GM19043 (cell line): ENCODE results near the gene CCBE1.

Experiments used
- ATAC-seq: cut with Tn5 transposase; IDR thresholded peaks from one replicate; pipeline ENCODE4 v1.9.1; 2021; ENCODE audit warnings: low read depth; ENCODE audit not compliant: unreplicated experiment

CCBE1 gene

GRCh38 chr18:59577386-59577655 is 119.9 kb downstream of the CCBE1 start:
- no peak for ATAC-seq

DNA sequence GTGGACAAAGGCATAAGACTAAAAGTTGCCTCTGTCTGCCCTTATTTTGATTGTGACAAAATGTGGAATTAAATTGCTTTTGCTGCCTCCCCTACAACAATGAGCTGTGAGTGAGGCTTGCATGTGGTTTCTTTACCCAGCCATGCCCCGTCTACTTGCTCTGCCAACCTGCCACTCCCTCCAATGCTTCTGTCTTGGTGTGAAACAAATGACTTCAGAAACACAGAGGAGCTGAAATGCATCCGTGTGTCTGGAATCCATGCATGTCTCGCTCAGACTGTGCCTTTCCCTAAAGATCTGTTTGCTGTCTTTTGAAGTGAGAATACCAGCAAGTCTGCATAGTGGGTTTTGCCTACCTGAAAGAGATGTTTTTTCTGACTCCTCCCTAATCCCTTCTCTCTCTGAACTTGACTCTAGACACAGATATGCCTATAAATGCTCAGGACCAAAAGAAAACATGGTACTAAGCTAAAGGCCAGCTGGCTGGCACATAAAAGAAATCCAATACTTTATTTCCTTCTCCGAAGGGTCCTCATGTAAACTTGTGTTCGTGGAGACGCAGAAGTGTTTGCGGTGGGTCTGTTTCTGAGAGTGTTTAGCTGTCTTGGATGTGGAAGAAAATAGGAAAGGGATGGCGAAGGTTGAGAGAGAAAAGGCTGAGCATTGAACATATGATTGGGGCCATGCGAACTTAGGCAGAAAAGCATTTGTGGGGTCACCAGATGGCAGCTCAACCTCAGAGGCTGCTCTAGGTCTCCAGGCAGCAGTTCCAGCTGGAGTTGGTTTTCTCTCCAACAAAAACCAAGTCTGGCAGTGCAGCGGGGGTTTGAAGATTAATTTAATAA is 120.5 kb downstream of the CCBE1 start:
- ATAC-seq, result no peak

GRCh38 chr18:59575995-59576394 is 121.2 kb downstream of the CCBE1 start:
- no peak for ATAC-seq

- no peak for ATAC-seq
Observed at GRCh38 chr18:59573962-59574361, 123.3 kb downstream of the CCBE1 start.

GRCh38 chr18:59571902-59572301 is 125.3 kb downstream of the CCBE1 start:
- no peak for ATAC-seq

- no peak for ATAC-seq
Observed at GRCh38 chr18:59570796-59571195, 126.4 kb downstream of the CCBE1 start.

- ATAC-seq, result no peak
Observed at GRCh38 chr18:59570101-59570775, 127.0 kb downstream of the CCBE1 start.

- no peak for ATAC-seq
Observed at GRCh38 chr18:59569390-59569791, 127.8 kb downstream of the CCBE1 start.

DNA sequence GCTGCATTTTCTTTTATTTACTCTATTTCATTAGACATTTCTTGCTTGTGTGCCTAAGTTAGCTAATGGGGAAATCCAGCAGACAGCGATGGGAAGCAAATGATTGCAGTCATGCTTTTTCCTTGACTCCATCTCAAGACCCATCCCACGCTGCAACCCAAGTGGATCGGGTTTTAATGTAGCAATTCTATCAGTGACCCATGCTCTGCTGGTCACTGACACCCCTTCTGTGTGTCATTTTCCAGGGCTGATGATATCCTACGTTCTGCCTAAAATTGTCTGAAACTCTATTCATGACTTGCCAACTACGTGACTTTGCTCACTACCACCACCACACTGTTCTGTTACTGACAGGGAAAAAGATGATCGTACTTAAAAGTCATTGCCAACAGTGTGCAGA is 129.8 kb downstream of the CCBE1 start:
- ATAC-seq, result no peak

DNA sequence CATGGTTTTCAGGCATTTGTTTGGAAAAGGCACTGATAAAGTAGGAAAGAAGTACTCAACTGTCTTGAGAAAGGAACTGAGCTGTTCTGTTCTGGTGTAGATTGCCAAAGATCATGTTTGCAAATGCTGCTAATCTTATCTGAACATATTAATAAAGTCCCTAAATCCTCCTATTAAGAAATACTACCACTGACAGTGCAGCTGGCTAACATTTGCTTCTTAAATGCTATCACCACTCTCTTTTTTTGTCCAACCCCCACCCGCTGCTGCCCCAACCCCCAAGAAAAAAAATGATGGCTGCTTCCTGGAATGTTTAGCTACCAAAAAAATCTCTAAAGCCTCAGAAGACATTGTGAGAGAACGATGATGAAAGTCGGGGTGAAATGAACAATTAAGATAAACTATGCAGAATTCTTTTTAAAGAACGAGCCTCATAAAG is 130.7 kb downstream of the CCBE1 start:
- ATAC-seq, result no peak

DNA sequence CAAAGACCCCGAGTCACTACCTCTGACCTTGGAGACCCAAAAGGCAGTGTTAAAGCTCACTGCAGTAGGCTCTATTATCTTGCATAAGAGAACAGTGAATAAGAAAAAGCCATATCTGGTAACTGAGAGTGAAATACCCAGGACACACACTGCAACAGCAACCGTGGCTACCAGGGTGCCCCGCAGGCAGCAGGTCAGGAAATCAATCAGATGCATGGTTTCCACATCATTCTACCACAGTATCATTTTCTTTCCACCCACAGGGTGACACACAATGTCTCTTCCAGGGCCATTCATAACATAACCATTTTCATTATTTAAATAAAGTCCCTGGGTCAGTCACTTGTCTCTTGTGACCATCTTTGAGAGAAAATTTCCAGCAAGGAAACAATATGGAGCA is 131.3 kb downstream of the CCBE1 start:
- ATAC-seq, result no peak

- no peak for ATAC-seq
Observed at GRCh38 chr18:59564561-59564960, 132.7 kb downstream of the CCBE1 start.

DNA sequence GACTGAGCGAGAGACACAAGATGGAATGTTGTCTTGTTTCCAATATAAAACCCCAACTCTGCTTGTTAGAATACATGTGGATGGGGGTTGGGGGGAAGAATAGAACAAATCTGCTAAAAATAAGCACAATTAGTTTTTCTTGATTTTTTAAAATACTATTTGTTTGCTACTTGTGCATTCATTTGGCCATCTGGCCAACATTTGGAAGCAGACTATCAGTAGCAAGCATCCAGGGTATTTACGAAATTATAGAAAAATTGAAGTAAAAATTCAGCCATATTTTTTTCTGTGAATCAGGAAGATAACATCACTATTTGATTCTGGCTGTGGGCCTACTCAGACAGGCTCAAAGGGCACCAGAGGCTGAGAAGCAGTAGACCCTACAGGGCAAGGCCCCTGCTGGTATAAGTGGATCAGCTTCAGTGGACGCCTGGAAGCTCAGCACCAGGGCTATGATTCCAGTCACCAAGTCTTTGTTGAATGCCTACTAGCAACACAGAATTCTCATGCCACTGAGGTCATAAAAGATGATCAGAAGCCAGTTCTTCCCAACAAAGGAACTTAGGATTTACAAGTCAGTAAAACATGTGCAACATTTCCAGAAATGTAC is 133.9 kb downstream of the CCBE1 start:
- ATAC-seq, result no peak

- no peak for ATAC-seq
Observed at GRCh38 chr18:59562751-59563150, 134.5 kb downstream of the CCBE1 start.

DNA sequence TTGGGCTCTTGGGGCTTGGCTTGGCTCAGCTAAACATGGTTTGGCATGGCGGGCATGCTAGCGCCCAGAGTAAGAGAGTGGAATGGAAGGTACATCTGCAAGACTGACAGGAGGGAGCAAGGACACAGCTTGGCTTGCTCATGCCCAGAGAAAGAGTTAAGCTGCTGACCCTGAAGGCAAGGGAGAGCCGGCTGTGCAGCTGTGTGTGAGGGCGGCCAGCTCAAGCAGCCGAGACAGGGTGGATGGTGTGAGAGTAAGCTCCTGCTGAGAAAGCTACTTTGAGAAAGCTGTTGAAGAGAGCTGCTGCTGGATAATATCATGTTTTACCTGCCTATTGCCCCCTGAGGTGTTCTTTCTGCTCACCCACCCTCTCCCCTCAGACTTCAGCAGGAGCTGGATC is 135.6 kb downstream of the CCBE1 start:
- ATAC-seq, result no peak

GRCh38 chr18:59560556-59560955 is 136.7 kb downstream of the CCBE1 start:
- ATAC-seq, result no peak

DNA sequence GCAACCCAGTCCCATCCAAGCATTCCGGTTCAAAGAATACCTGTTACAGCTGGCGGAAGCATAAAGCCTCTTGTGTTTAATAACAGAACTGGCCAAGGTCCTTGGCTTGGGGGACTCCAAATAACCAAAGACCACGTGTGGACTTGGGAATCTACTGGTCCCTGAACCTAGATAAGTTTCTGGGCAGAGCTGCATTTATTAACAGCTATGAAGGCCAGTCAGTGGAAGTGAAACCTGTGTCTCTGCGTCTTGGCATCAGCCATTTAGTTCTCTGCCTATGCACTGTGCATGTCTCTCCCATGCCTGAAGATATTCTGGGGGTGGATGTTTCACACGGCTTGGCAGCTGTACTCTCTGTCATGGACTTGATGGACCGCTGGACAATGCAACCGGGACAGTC is 137.7 kb downstream of the CCBE1 start:
- no peak for ATAC-seq

DNA sequence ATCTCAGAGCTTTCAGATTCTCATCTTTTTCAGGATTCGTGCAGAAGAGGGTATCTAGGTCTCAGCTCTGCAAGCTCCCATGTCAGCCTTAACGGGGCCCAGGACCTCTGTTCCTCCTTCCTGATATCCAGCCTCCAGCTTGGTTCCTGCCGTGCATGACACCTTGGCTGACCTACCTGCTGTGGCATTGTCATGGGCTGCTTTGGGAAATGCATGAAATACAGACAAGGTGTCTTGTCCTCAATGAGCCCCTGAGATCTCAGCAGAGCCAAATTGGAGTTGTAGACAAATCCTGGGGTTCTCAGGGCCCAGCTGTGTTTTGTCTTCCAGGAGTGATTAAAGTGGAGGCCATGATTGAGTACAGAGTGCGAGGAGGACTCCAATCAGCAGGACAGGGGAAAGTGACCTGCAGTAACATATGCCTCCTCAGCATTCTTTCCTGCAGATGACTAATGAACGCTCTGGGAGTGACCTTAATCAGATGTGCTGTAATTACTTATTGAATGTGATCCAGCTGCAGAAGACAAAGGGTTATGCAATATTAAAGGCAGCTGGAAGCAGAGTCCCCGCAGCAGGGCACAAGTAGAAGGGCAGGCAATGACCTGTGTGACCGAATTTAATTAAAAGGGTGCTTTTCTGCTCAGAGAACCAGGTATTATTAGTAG is 141.1 kb downstream of the CCBE1 start:
- ATAC-seq, result no peak

DNA sequence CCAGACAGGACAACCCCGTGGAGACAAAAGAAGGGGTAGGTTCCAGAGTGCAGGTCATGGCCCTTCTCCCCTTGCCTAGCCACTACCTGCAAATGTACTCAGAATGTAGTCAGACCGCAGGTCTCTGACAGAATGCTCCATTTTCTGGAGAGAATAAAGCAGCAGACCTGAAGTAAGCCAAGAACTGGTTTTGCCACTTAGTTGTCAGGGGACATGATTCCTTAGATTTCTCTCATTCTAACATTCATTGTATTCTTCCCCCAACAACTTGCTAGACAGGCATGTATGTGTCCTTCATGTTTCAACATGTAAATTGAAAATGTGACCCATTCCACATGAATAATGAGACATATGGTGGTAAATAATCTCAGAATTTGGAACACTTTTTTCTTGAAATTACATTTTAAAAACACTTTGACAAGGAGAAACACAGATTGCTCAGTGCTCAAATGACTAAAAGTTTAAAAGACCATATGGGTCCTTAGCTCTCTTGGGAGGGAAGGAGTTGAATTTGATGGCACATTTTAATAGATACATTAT is 142.4 kb downstream of the CCBE1 start:
- no peak for ATAC-seq

GRCh38 chr18:59553273-59553870 is 143.9 kb downstream of the CCBE1 start:
- no peak for ATAC-seq
